Astrocyte (in vitro differentiated cells and primary cell): Measurements from ENCODE around the gene DCTN1. TPM values are rescaled to one million over a fixed set of nuclear protein-coding genes. Genes with fewer than 3 reads are reported as not detected.

Experiments used
- DNase-seq: peaks from one replicate; pipeline ENCODE4 v3.0.0-alpha.2; 2010; ENCODE audit warnings: low read depth
- FAIRE-seq: peaks from 2 replicates; lab custom pipeline; 2011; peaks lifted over from hg19 to GRCh38; lab: Jason Lieb, UNC
- H2AFZ ChIP-seq: 2 replicates; pipeline ENCODE4 v1.6.0; 2012; ENCODE audit warnings: low read depth, low read length, inconsistent platforms
- H3K27ac ChIP-seq: 2 replicates; pipeline ENCODE4 v1.5.1; 2011; ENCODE audit warnings: low read depth, low read length, inconsistent platforms
- H3K27me3 ChIP-seq: 2 replicates; pipeline ENCODE4 v1.6.0; 2011; ENCODE audit warnings: low read length, inconsistent platforms; ENCODE audit not compliant: insufficient read depth
- H3K36me3 ChIP-seq: 2 replicates; pipeline ENCODE4 v1.5.1; 2011; ENCODE audit warnings: low read length, inconsistent platforms; ENCODE audit not compliant: insufficient read depth
- H3K4me1 ChIP-seq: 2 replicates; pipeline ENCODE4 v1.5.1; 2011; ENCODE audit warnings: low read length, inconsistent platforms; ENCODE audit not compliant: insufficient read depth
- H3K4me2 ChIP-seq: 2 replicates; pipeline ENCODE4 v1.6.0; 2012; ENCODE audit warnings: low read length, inconsistent platforms
- H3K4me3 ChIP-seq: 2 replicates; pipeline ENCODE4 v1.5.1; 2011; ENCODE audit warnings: low read depth, mild to moderate bottlenecking, low read length, inconsistent platforms; ENCODE audit not compliant: insufficient read depth
- H3K79me2 ChIP-seq: 2 replicates; pipeline ENCODE4 v1.6.0; 2012; ENCODE audit warnings: mild to moderate bottlenecking, low read length, inconsistent platforms; ENCODE audit not compliant: insufficient read depth
- H3K9ac ChIP-seq: 2 replicates; pipeline ENCODE4 v1.6.0; 2012; ENCODE audit warnings: mild to moderate bottlenecking, low read length, inconsistent platforms
- H3K9me3 ChIP-seq: 2 replicates; pipeline ENCODE4 v1.5.1; 2012; ENCODE audit warnings: low read depth, mild to moderate bottlenecking, low read length, inconsistent platforms; ENCODE audit not compliant: insufficient read depth
- H4K20me1 ChIP-seq: 2 replicates; pipeline ENCODE4 v1.6.0; 2012; ENCODE audit warnings: low read length, inconsistent platforms; ENCODE audit not compliant: insufficient read depth
- H3K27ac Mint-ChIP-seq: one replicate; pipeline ENCODE4 v1.8.0; 2021; ENCODE audit warnings: mild to moderate bottlenecking, mixed read lengths; ENCODE audit not compliant: unreplicated experiment
- H3K27me3 Mint-ChIP-seq: one replicate; pipeline ENCODE4 v1.8.0; 2021; ENCODE audit warnings: low read depth, mixed read lengths; ENCODE audit not compliant: unreplicated experiment
- H3K36me3 Mint-ChIP-seq: one replicate; pipeline ENCODE4 v1.8.0; 2021; ENCODE audit warnings: low read depth, mixed read lengths; ENCODE audit not compliant: unreplicated experiment
- H3K4me1 Mint-ChIP-seq: one replicate; pipeline ENCODE4 v1.8.0; 2021; ENCODE audit warnings: low read depth, mixed read lengths; ENCODE audit not compliant: unreplicated experiment
- H3K4me3 Mint-ChIP-seq: one replicate; pipeline ENCODE4 v1.8.0; 2021; ENCODE audit warnings: mild to moderate bottlenecking, moderate library complexity, mixed read lengths; ENCODE audit not compliant: unreplicated experiment
- H3K9me3 Mint-ChIP-seq: one replicate; pipeline ENCODE4 v1.8.0; 2021; ENCODE audit warnings: mild to moderate bottlenecking, mixed read lengths; ENCODE audit not compliant: unreplicated experiment
- EZH2 ChIP-seq: IDR thresholded peaks from 2 replicates; pipeline ENCODE4 v1.6.1; 2012; ENCODE audit warnings: mild to moderate bottlenecking, low read length, inconsistent platforms; ENCODE audit not compliant: insufficient read depth
- total RNA-seq: library from RNA; stranded (reverse); gene quantifications from 2 replicates; pipeline ENCODE4 v1.2.1, GENCODE V29; 2021
- TF ChIP-seq, protein P1 (sequence below): IDR thresholded peaks from 2 replicates; pipeline ENCODE4 v1.5.1; 2011; ENCODE audit warnings: low read depth, mild to moderate bottlenecking, inconsistent platforms, low read length, moderate library complexity; ENCODE audit not compliant: insufficient read depth

Gene DCTN1
- total RNA-seq, 1 donor from 2014 or later = 215 TPM

DNA sequence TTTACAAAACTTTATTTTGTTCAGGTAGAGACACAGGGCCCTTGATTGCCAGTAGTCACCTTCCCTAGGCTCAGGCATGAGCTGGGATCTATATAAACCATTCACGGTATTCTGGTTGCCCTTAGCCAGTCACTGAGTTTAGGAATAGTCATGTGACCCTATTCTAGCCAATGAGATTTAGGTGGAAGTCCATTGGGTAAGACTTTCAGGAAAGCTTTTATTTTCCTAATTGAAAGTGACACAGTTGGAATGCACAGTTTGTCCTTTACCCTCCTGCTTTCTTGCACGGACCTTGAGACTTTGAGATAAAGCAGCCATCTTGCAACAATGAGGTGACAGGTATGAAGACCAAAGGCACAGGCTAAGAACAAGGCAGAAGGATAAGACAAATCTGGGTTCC lies 58.4 kb downstream of the DCTN1 start:
- FAIRE-seq = no peak
- H3K27ac Mint-ChIP-seq = no peak overlapping the region
- no peak overlapping the region for H3K27ac ChIP-seq

DNA sequence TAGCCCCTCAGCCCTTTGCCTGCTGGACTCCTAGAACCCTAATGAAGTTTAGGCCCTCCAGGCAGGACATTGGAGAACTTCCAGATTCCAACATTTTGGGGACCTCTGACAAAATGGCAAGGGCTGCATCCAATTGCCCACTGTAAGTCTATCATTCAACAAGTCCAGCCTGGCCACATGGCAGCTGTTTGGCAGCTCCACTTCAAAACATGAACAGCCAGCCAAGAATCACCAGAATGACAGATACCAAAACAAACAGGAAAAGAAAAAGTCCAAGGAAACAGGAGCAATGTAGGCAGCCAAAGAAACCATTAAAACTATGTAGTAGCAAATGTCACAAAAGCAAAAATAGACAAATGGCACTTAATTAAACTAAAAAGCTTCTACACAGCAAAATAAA lies 62.4 kb downstream of the DCTN1 start:
- no peaks in the 10 kb centered on the region for H3K4me1 Mint-ChIP-seq
- H3K9me3 Mint-ChIP-seq = peaks cover 3% of the 10 kb centered on the region
- Histone ChIP-seq H3K9ac (no peak overlapping the region), H3K36me3 (no peaks in the 10 kb centered on the region), H4K20me1 (no peaks in the 10 kb centered on the region), H3K27ac (no peak overlapping the region), H3K79me2 (no peaks in the 10 kb centered on the region), H3K9me3 (no peaks in the 10 kb centered on the region), H3K27me3 (no peaks in the 10 kb centered on the region), H2AFZ (no peak overlapping the region), H3K4me1 (peaks cover 3% of the 10 kb centered on the region), H3K4me2 (no peak overlapping the region), H3K4me3 (no peak overlapping the region)
- DNase-seq = no peak
- H3K36me3 Mint-ChIP-seq = peaks cover 8% of the 10 kb centered on the region
- no peak overlapping the region for H3K27ac Mint-ChIP-seq
- H3K27me3 Mint-ChIP-seq = peaks cover 9% of the 10 kb centered on the region
- no peak overlapping the region for H3K4me3 Mint-ChIP-seq
- TF ChIP-seq, protein P1, sequence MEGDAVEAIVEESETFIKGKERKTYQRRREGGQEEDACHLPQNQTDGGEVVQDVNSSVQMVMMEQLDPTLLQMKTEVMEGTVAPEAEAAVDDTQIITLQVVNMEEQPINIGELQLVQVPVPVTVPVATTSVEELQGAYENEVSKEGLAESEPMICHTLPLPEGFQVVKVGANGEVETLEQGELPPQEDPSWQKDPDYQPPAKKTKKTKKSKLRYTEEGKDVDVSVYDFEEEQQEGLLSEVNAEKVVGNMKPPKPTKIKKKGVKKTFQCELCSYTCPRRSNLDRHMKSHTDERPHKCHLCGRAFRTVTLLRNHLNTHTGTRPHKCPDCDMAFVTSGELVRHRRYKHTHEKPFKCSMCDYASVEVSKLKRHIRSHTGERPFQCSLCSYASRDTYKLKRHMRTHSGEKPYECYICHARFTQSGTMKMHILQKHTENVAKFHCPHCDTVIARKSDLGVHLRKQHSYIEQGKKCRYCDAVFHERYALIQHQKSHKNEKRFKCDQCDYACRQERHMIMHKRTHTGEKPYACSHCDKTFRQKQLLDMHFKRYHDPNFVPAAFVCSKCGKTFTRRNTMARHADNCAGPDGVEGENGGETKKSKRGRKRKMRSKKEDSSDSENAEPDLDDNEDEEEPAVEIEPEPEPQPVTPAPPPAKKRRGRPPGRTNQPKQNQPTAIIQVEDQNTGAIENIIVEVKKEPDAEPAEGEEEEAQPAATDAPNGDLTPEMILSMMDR = no peak
- no peak for TF ChIP-seq EZH2
- FAIRE-seq = no peak

More for the DNA sequence above, 58.4 kb downstream of the DCTN1 start:
- no peak overlapping the region for H3K4me3 Mint-ChIP-seq
- H2AFZ ChIP-seq = no peak overlapping the region
- H3K4me3 ChIP-seq = no peak overlapping the region
- TF ChIP-seq, protein P1 = no peak
- no peak for TF ChIP-seq EZH2
- peaks cover 6% of the 10 kb centered on the region for H3K27me3 Mint-ChIP-seq
- peaks cover 1% of the 10 kb centered on the region for H3K9me3 Mint-ChIP-seq
- H3K4me1 ChIP-seq = peaks cover 3% of the 10 kb centered on the region
- no peaks in the 10 kb centered on the region for H3K27me3 ChIP-seq
- no peak overlapping the region for H3K9ac ChIP-seq
- peaks cover 2% of the 10 kb centered on the region for H3K36me3 Mint-ChIP-seq
- H3K36me3 ChIP-seq = no peaks in the 10 kb centered on the region
- H3K4me2 ChIP-seq = no peak overlapping the region
- H4K20me1 ChIP-seq = no peaks in the 10 kb centered on the region
- no peak for DNase-seq
- H3K79me2 ChIP-seq = no peaks in the 10 kb centered on the region
- H3K9me3 ChIP-seq = no peaks in the 10 kb centered on the region
- H3K4me1 Mint-ChIP-seq = no peaks in the 10 kb centered on the region

DNA sequence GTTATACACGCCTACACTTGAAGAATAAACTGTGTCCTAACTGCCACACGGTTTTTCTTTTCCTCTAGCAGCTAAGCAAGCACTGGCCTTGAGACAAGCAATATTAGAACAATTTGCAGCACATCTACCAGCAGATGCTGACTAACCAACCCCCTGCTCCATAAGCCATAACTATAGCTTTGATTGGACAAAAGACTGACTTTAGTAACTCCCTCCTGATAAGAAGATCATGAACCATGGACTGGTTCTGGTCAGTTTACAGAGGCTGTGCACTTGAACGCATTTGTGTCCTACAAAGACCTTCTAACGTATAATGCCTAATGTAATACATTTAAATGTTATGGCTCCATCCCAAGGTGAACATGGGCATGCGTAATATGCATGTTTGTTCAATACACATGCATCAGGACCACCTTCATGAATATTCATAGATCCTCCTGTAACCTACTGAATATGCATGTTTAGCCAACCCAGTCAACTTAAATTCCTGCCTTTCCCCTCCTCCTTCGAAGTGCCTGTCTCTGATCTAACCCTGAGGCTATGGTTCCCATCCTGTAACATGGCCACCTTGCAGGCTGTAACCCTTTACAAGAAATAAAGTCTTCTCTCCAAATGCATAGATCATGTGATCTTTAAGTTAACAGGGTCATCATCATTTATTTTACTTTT lies 63.4 kb downstream of the DCTN1 start:
- Mint-ChIP-seq H3K27me3 (peaks cover 9% of the 10 kb centered on the region), H3K4me3 (no peak overlapping the region), H3K27ac (no peak overlapping the region), H3K9me3 (peaks cover 3% of the 10 kb centered on the region), H3K4me1 (no peaks in the 10 kb centered on the region), H3K36me3 (peaks cover 8% of the 10 kb centered on the region)
- no peaks in the 10 kb centered on the region for H3K79me2 ChIP-seq
- no peaks in the 10 kb centered on the region for H3K9me3 ChIP-seq
- H3K4me2 ChIP-seq = no peak overlapping the region
- H3K36me3 ChIP-seq = no peaks in the 10 kb centered on the region
- no peak for TF ChIP-seq EZH2
- TF ChIP-seq, protein P1 = no peak
- H3K9ac ChIP-seq = no peak overlapping the region
- no peaks in the 10 kb centered on the region for H4K20me1 ChIP-seq
- FAIRE-seq (no peak), DNase-seq (no peak)
- peaks cover 3% of the 10 kb centered on the region for H3K4me1 ChIP-seq
- H2AFZ ChIP-seq = no peak overlapping the region
- no peak overlapping the region for H3K27ac ChIP-seq
- no peaks in the 10 kb centered on the region for H3K27me3 ChIP-seq
- no peak overlapping the region for H3K4me3 ChIP-seq
